H1 (cell line): ENCODE measurements around the gene PRCD. TPM values are rescaled to one million over a fixed set of nuclear protein-coding genes. Genes with fewer than 3 reads are reported as not detected.

Source experiments
- KDM5A ChIP-seq: fragments of 200-600 bp; IDR thresholded peaks from 2 replicates; pipeline ENCODE4 v1.7.1; 2012; ENCODE audit warnings: mild to moderate bottlenecking, low read length, inconsistent platforms, mixed read lengths
- RAD21 ChIP-seq, 2 experiments: IDR thresholded peaks in 1 of 2; conservative IDR thresholded peaks in 1 of 2; 2 replicates each; pipeline ENCODE4 v1.6.1; 2011; ENCODE audit warnings: low read depth in 2 of 2, low read length in 2 of 2, improper control_type of control experiment in 1 of 2, inconsistent platforms in 1 of 2, mild to moderate bottlenecking in 1 of 2, moderate library complexity in 1 of 2
- SP2 ChIP-seq: IDR thresholded peaks from 2 replicates; pipeline ENCODE4 v1.6.1; 2012; ENCODE audit warnings: mild to moderate bottlenecking, low read length, inconsistent platforms
- SP4 ChIP-seq: IDR thresholded peaks from 2 replicates; pipeline ENCODE4 v1.6.1; 2012; ENCODE audit warnings: low read length, inconsistent platforms
- SUZ12 ChIP-seq: fragments of 200-600 bp; sonication (generic); IDR thresholded peaks from 2 replicates; pipeline ENCODE4 v1.6.1; 2012; ENCODE audit warnings: mild to moderate bottlenecking, inconsistent platforms, low read length, moderate library complexity, mixed read lengths
- TBP ChIP-seq: IDR thresholded peaks from 2 replicates; pipeline ENCODE4 v1.6.1; 2011; ENCODE audit warnings: low read depth, low read length, improper control_type of control experiment
- polyA plus RNA-seq, 7 experiments: library from polyadenylated mRNA; depleted of rRNA in 3 of 7; stranded (reverse) in 5 of 7; unstranded in 2 of 7; fragments of >200 nt in 5 of 7; fragments of 200-250 nt in 2 of 7; gene quantifications; 1 replicate in 5 of 7; 2 replicates in 1 of 7; 4 replicates in 1 of 7; pipeline versions ENCODE4 v1.2.1 to v1.2.3, GENCODE V29; 2011 to 2013; ENCODE audit warnings: missing spikeins in 2 of 7, mixed read lengths in 2 of 7
- total RNA-seq: library from RNA; stranded (reverse); fragmentation: NEBNext Ultra II Directional; extraction: Animal tissue kit (Norgen Biotek cat#: 25700); gene quantifications from 2 replicates; pipeline ENCODE4 v1.2.1, GENCODE V29; 2021
- TF ChIP-seq, protein P1 (sequence below): IDR thresholded peaks from 2 replicates; pipeline ENCODE4 v1.6.1; 2012; ENCODE audit warnings: inconsistent platforms
- TF ChIP-seq, protein P2 (sequence below): IDR thresholded peaks from 2 replicates; pipeline ENCODE4 v1.6.1; 2012; ENCODE audit warnings: inconsistent platforms

The PRCD gene
- total and polyA plus RNA-seq, 2 of the 8 experiments (the other 6 are each of a cell fraction or from before 2014, with no cell fraction given), result 0.77 to 2.1 TPM

DNA sequence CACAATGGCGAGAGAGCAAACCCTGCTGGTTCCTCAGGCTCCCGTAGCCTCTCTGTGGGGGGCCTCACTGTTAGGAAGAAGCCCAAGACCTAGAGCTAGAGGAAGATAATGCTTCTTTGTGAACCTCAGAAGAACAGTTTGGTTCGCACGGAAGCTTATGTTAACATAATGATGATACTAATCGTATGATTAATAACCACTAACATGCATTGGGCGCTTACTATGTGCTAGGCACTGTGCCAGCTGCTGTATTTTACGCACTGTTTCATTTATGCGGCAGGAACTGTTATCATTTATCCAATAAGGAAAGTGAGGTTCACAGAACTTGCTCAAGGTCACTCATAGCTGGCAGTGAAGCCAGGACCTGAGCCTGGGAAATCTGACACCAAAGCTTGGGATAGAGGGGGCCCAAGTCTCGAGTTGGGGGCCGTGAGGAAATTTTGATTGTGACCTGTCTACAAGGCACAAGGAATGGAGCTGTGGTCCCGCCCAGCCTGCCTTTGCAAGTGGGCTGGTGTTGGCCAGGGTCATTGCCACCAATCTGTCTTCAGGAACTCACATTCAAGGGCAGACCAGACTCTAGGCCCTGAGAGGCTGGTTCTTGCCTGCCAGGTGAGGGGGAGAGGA is 6.8 kb downstream of the PRCD start (continued):
- TF ChIP-seq, protein P1, sequence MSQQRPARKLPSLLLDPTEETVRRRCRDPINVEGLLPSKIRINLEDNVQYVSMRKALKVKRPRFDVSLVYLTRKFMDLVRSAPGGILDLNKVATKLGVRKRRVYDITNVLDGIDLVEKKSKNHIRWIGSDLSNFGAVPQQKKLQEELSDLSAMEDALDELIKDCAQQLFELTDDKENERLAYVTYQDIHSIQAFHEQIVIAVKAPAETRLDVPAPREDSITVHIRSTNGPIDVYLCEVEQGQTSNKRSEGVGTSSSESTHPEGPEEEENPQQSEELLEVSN, result no peak
- TF ChIP-seq TBP (no peak), KDM5A (no peak), SUZ12 (no peak), SP2 (no peak), RAD21 (IDR thresholded peaks at IDR 0.05 in 1 of 2, conservative IDR thresholded peaks at IDR 0.05 in 1 of 2; ENCODE audit: low read depth in 2 of 2, low read length in 2 of 2) (no peak), SP4 (no peak)
- TF ChIP-seq, protein P2, sequence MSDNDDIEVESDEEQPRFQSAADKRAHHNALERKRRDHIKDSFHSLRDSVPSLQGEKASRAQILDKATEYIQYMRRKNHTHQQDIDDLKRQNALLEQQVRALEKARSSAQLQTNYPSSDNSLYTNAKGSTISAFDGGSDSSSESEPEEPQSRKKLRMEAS, result no peak
